Amygdala (tissue), 56 donors: ENCODE measurements around the gene ATP2B1.
A peak's percentile ranks its signal among the peaks of the same experiment; 100 is the strongest.

Source experiments
- DNase-seq, 56 donors: peaks; one replicate each; lab custom pipeline; 2025; lab: John Stamatoyannopoulos, UW

Gene ATP2B1

DNA sequence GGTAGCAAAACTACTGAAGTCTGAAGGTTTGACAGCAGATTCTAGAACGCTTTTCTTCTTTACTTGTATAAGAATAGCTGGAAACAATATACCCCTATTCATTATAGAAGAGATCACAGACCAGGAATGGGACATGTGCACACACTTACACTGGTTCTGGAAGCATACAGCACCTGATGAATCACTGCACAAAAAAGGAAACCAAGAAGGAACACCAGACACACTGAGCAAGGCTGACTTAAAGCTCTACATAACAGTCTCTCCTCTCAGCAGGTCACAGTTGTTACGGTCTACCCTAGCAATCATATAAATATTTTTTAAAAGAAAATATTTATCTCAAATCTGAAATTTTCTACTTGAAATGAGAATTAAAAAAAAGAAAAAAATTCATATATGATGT, 13.5 kb downstream of the ATP2B1 start:
- no peak for DNase-seq

DNA sequence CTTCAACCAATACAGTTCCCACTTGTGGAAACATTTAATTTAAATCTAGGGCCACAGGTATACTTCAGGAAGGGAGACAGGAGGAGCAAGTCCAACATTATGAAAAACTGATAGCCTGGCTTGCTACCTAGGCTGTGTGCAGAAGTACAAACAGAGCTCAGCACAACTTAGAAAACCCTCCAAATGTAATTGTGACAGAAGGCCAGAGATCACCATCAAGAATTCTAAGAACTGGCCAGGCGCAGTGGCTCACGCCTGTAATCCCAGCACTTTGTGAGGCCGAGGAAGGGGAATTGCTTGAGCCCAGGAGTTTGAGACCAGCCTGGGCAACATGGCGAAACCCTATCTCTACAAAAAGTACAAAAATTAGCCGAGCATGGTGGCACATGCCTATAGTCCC, 14.1 kb downstream of the ATP2B1 start:
- DNase-seq = no peak

DNA sequence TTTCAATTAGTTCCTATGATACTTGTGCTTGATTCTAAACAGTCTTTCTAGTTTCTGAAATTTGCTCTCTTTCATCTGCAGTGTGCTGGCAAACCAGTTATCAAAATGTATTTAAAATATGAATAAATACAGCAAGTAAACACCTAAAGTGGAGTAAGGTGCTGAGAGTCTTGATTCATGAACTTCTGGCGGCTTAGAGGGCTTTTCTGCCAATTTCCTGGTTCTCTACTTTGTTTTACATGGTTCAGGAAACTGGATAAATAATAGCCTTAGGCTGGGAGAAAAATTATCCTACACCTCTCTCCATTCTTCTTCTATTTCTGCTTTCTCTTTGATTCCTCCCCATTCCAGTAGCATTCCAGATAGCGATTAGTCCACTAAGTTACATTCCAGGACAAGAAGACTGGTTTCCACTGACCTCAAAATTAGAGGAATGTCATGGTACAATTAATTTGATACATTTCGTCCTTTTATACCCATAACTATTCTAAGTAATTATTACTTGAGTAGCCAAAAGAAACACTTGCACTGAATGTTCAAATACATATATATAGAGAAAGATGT, 14.9 kb downstream of the ATP2B1 start:
- no peak for DNase-seq

DNA sequence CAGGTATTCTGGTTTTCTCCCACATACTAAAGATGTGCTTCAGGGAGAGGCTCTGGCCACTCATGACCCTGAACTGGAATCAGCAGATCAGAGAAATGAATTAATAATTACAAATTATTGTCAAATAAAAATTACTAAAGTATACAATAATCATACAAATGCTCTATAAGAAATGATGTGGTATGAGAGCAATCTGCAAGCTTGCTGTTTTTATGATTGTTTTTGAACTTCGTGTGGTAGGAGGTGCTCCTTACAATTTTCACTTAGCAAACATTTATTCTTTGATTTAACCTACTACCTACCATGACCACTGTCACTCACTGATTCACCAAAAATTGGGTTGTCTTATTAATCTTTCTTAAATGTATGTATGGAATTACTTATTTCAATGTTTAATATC, 16.2 kb downstream of the ATP2B1 start:
- DNase-seq = no peak

DNA sequence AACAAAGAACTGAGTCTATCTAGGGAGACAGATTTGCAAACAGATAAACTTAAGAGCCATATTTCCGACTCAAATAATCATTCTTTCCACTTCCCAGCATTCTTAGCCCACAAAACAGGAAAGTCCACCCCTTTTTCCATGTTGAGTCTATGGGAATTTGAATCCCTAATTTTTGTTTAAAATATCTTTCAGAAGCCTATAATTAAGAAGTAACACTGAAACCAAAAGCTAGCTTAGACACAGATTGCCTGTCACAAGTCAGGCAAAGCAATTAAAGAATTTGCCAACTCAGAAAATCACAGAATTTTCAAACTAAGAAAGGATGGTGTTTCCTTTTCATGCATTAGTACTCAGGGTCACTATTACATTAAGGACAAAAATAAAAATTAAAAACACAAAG, 17.0 kb downstream of the ATP2B1 start:
- no peak for DNase-seq

DNA sequence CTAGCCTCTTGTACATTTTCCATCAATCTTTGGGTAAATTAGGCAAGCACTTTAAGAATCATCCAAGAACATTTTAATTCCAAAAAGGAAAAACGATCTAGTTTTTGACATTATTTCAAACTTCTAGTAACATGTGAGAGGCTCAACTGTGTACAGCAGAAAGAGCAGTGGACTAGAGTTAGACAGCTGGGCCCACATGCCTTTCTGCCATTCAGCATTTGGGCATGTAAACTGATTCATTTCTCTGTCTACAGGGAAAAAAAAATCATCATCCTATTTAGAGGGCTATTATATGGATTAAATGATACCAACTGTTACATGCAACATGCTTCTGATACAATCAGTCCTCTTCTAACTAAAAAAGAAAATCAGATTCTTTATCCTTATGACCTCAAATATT, 17.7 kb downstream of the ATP2B1 start:
- no peak for DNase-seq

DNA sequence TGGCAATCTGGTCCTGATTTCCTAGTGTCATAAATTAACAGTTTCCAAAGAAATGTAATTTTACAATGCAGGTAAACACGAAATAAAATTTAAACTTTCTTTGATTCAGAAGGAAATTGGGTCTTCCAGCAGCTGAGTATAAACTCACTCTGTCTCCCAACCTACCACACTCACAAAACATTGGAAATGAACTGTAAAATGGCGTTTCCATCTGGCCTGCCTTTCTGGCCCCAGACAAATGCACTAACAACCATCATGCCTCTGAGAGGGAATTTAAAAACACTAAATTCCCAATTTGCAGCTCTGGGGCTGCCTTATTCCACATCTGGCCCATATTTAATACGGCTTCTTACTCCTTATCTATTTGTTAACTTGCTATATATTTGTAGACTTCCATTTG, 19.3 kb downstream of the ATP2B1 start:
- DNase-seq = no peak

DNA sequence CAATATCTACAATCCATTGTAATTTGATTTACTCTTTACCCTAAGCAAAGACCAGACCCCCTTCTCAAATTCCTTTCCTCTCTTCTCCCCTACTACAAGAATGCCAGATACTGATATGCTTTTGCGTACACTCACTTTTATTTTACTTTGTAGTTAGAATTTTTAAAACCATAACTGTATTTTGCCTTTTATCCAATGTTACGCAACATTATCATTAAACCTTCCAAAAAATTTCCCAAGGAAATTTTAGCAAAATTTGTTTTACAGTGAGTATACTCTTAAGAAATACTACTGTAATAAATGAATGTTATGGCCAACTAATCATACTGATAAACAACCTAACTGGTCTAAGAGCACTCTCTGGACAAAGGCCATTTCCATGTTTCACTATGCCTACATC, 22.3 kb downstream of the ATP2B1 start:
- no peak for DNase-seq

DNA sequence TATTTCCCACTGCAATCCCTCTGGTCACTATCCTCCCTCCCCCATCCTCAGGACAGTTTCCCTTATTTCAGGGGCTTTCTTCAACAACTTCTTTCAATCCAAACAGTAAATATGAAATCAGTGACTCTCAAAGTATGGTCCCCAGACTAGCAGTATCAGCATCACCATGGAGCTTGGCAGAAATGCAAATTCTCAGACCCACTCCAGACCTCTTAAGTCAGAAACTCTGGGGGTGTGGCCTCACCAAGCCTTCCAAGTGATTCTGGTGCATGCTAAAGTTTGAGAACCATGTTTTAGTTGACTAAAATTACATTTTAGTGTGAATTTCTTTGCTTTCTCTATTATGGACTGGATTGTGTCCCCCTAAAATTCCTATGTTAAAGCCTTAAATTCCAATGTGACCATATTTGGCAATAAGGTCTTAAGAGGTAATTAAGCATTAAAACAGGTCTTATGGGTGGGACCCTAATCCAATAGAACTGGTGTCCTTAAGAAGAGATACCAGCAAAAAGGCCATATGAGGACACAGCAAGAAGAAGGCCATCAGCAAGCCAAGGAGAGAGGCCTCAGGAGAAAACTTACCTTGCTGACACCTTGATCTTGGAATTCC, 23.2 kb downstream of the ATP2B1 start:
- no peak for DNase-seq

DNA sequence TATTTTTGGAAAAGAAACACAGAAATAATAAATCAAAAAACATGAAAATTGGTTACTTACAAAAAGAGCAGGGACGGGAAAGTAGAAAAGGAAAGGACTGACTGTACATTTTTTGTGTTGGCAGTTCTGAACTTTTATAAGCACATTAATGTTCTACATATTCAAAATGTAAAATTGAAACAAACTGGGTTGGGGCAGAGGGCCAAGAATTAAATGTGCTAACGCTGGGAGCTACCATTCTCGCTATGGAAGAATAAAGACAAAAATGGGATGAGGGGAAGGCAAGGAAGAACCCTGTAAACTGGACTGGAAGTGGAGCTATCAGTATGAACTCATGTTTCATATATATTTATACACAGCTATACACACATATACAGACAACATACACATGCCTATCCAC, 24.5 kb downstream of the ATP2B1 start:
- DNase-seq = peak in 2 of 56 donors; percentile 2 to 13

DNA sequence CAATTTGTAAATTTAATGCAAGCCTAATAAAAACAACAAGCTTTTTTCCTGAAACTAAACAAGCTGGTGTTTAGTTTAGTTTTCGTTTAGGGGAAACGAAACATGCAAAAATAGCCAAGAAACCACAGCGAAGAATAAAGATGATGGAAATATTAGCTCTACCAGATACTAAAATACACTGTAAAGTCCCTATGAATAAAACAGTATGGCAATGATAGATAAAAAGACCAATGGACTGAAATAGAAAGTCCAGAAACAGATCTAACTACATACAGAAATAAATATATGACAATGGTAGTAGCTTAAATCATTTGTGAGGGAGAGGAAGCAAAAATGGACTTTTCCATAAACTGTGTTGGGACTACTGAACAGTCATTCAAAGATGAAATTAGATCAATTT, 26.4 kb downstream of the ATP2B1 start:
- DNase-seq = no peak

DNA sequence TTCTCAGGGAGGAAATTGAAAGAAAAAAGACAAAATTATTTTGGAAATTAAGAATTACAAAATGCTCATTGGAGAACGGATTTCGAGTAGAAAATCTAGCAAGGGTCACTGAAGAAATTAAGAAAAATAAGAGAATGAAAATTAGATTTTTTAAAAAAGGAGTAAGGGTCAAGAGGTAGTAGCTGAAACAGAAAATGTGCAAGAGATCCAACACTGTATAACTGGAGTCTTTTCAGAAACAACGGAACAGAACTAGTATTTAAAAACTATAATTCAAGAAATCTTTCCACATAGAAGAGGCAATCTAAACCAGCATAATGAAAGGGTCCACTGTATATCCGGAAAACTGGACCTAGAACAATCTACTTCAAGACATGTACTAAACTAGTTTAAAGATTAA, 28.2 kb downstream of the ATP2B1 start:
- no peak for DNase-seq

DNA sequence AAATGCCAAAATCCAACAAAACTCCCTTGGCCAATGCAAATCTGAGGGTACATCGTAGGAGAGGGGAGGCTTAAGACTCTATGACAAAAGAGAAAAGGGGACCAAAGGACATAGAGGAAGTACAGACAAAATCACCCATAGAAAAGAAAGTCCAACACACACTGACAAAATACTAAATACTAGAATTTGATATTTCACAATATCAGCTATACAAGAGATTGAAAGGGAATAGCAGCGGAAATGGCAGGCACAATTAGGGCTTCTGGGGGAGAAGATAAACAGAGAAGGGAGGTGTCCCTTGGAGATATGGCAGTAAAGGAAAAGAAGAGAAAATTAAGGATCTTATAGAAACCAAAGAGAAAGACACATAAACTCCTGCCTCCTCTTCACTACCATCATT, 29.0 kb downstream of the ATP2B1 start:
- DNase-seq = no peak

DNA sequence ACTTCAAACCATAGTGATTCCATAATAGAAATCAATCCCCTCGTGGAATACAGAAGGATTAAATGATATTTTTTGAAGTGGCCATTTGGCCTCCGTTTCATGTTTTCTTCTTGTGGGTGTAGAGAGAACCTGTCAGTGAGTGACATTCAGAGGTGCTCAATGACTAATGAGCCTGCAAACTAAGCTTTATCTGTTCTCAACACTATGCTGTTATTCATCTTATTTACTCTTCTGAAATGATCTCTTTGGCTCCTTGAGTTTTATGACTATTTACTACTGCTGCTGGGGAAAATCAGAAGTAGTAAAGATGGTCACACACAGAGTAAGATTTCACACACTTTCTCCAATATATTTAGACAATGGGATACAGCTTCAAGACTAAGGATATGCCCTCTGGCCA, 30.4 kb downstream of the ATP2B1 start:
- DNase-seq = no peak

DNA sequence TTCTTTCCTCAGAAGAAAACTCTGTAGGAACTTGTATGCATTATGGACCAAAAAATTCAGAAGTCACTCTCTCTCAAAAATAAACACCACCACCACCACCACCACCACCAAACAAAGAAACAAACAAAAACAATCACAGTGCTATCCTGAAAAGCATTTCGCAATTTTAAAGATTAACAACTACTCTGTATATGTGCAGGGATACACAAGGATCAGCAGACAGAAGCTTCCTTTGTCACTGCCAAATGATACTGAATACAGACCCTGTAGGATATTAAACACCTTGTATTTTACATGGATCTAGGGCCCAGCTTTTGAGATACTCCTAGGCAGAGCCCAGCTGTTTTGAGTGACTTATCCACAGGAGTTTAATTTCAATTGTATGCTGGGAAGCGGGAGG, 31.7 kb downstream of the ATP2B1 start:
- no peak for DNase-seq

DNA sequence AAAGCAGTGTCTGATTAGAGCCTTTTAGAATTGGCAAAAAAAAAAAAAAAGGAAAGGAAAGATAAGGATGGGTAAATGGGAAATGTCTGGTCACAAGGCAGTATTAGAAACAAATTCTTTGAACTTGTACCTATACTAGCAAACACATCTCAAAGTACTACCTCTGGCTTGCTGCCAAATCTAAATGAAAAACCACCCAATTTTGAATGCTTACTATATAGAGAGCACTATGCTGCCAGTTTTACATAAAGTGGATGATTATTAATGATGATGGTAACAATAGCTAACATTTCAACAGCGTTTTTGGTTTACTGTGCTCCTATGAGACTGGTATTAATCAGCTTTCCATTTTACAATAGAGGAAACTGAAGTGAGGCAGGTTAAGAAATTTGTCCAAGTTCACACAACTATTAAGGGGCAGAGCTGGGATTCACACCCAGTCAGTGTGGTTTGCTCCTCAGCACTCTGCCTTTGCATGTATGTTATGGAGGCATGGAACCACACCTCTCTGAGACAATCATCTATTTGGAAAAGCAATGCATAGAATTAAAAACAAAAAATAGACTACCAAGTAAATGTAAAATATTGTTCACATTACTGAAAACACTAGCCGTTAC, 34.2 kb downstream of the ATP2B1 start:
- DNase-seq = no peak

DNA sequence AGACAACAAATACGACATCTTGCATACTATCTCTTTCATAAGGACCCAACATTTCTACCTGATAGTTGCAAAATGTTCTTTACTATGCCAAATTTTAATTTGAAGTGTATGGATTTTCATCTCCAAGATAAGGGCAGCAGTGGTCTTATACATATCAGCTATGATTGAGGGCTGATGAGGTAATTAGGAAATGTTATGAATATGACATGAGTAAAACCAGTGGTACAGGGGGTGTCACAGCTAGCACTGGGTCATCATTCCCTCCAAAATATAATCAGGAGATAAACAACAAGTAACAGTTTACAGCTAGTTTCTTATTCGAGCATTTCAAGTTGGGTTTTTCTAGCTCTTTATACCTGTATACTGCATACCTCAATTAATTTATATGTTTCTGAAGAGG, 35.0 kb downstream of the ATP2B1 start:
- DNase-seq = no peak

DNA sequence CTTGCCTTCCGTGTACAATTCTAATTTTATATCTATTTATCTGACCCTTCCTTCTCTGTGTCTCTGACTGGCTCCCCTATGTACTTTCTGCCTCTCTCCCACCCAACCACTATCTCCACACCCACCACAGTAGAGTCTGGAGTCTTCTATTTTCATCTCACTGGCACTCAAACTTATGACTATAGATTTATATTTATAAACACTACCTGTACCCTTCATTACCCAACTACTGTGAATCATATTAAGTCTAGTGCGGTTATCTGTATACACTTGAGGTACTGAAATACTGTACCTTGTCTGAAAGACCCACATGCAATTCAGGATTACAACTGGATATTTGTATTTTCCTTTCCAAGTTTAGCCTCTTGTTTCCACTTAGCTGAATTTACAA, 36.1 kb downstream of the ATP2B1 start:
- no peak for DNase-seq

DNA sequence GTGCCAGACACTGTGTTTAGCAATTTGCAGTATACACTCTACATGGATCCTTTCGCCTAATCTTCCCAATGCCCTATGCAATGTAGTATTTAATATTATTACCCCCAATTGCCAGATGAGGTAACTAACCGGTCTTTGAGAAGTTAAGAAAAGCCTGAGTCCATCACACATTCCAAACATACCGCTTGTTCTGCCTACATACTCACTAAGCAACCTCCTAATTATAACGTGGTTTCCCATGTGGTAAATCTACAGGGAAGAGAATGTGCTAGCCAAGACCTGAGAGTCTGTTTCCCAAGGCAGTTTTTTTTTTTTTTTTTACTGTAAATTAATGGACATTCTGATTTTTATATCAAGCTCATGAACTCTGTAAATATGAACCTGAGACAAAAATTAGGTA, 37.2 kb downstream of the ATP2B1 start:
- no peak for DNase-seq

DNA sequence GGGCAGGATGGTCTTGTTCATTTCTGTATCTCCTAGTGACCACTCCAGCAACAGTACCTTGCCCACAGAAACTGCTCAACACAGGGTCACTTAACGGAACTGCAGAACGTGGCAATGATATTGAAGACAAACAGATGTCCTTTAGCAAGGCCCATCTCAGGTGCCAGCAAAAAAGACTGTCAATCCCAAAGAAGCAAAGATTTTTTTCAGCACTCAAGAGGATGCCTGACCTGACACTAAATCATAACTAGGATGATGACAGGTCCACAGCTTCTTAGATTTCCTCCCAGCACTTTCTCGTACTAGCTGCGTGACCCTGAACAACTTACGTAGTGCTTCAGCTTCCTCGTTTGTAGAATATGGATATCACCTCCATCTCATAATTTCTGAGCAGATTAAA, 39.4 kb downstream of the ATP2B1 start:
- DNase-seq = no peak

DNA sequence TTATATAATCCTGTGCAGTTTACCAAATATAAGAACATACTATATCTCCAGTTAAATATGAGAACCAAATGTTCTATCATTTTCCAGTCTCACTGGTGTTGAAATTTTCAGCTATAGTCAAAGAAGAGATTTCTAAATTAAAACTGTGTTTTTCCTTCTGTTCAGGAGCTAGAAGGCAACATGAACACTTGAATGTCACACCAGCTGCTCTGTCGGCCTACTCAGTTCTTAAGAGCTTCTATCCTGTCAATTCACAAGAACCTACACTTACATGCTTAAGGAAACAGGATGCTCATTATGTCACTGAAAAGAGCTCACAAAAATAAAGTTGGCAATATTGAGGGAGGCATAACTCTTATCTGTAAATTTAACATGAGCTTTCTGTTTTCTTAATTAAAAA, 43.1 kb downstream of the ATP2B1 start:
- peak in 15 of 56 donors; percentile 1 to 23 (median 5) for DNase-seq

DNA sequence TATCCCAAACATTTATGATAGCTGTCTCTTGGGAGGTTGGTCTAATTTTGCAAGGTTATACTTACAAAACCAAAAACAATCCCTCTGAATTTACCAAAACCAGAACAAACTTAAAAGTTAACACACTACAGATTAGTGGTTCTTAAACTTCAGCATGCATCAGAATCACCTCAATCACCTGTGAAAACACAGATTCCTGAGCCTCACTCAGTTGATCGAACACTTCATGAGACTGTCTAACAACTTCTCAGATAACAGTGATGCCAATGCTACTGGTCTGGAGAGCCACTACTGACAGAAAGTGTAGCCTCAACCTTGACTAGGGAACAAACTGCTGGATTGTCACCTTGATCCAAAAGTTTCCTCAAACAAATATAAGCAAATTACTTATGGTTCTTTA, 44.2 kb downstream of the ATP2B1 start:
- DNase-seq = no peak
